HFF-Myc (cell line): ENCODE measurements around the gene LRMDA.

Experiments
- DNase-seq: peaks from one replicate; pipeline ENCODE4 v3.0.0-alpha.2; 2011; ENCODE audit warnings: low read depth; ENCODE audit errors: extremely low read depth
- H3K4me3 ChIP-seq: replicated peaks from 2 replicates; pipeline ENCODE4 v1.5.1; 2011; ENCODE audit warnings: low read depth, mild to moderate bottlenecking, control low read depth, low read length
- TF ChIP-seq, protein P1 (sequence below): IDR thresholded peaks from 2 replicates; pipeline ENCODE4 v1.5.1; 2012; ENCODE audit warnings: mild to moderate bottlenecking, low read depth, low read length, control low read depth; ENCODE audit errors: missing control alignments

LRMDA gene

DNA sequence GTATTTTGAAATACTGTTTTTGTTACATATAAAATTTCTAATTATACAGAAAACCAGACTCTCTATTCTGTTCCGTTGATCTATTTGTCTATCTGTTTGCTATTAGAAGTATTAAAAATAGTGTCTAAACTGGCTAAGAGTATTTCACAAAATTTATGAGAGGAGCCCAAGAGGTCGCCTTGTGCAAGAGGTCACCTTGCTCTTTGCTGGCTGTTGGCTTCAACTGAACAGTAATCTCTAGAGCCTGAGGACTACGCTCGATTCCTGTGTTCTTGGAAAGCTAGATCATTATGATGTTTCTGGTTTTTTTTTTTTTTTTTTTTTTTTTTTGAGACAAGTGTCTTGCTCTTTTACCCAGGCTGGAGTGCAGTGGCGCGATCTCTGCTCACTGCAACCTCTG is 428.6 kb downstream of the LRMDA start:
- TF ChIP-seq, protein P1, sequence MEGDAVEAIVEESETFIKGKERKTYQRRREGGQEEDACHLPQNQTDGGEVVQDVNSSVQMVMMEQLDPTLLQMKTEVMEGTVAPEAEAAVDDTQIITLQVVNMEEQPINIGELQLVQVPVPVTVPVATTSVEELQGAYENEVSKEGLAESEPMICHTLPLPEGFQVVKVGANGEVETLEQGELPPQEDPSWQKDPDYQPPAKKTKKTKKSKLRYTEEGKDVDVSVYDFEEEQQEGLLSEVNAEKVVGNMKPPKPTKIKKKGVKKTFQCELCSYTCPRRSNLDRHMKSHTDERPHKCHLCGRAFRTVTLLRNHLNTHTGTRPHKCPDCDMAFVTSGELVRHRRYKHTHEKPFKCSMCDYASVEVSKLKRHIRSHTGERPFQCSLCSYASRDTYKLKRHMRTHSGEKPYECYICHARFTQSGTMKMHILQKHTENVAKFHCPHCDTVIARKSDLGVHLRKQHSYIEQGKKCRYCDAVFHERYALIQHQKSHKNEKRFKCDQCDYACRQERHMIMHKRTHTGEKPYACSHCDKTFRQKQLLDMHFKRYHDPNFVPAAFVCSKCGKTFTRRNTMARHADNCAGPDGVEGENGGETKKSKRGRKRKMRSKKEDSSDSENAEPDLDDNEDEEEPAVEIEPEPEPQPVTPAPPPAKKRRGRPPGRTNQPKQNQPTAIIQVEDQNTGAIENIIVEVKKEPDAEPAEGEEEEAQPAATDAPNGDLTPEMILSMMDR, result no peak
- no peak overlapping the region for H3K4me3 ChIP-seq
- DNase-seq, result no peak

DNA sequence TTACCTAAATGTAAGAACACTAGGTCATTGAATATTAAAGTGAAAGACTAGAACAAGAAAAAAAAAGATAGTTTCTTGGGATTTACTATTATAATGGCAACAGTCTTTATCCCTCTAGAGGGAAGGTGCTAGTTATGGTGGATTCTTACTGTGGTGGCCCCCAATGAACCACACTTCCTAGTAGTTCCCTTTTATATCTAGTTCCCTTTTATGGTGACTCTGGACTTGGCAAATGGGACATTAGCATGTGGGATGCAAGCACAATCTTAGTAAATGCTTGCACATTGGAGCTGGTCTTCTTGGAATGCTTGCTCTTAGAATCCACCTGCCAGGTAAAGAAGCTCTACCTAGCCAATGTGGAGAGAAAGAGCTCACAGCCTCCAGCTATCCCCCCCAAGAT is 430.2 kb downstream of the LRMDA start:
- TF ChIP-seq, protein P1, result no peak
- no peak overlapping the region for H3K4me3 ChIP-seq
- DNase-seq, result no peak

DNA sequence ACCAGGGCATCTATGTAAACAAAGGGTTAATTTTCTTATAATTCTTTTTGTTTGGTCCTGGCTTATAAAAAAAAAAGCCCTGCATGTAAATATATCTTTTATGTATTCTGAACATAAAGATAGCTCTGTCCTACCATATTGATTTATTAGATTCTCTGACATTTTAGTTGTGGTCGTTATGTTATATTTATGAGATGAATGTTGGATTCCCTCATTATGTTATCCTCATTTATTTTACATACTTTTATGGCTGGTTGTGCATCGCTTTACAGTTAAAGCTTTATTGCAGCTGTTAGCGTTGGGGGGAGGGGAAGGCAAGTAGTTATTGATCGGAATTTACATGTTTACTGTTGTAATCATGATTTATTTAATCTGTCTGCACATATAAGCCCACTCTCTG is 431.5 kb downstream of the LRMDA start:
- TF ChIP-seq, protein P1, result no peak

DNA sequence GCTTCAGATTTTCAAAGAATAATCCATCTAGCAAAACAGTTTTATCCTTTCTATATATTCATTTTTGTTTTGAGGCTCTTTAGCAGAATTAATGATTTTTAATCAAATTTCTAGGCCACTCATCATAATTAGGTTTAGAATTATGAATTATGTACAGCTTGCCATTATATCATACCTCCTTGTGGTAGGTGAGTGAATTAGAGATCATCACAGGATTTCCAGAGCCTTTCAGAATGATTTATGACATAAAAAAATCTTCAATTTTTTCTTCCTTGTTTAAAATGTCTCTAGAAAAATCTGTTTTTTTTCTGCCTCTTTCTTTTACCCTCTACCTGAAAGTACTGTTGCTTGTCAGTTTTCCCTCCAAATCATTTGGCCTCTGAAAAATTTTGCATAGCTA is 433.3 kb downstream of the LRMDA start:
- TF ChIP-seq, protein P1, result no peak
- DNase-seq, result no peak
- H3K4me3 ChIP-seq, result no peak overlapping the region

More for the DNA sequence above, 431.5 kb downstream of the LRMDA start:
- no peak overlapping the region for H3K4me3 ChIP-seq
- DNase-seq, result no peak

DNA sequence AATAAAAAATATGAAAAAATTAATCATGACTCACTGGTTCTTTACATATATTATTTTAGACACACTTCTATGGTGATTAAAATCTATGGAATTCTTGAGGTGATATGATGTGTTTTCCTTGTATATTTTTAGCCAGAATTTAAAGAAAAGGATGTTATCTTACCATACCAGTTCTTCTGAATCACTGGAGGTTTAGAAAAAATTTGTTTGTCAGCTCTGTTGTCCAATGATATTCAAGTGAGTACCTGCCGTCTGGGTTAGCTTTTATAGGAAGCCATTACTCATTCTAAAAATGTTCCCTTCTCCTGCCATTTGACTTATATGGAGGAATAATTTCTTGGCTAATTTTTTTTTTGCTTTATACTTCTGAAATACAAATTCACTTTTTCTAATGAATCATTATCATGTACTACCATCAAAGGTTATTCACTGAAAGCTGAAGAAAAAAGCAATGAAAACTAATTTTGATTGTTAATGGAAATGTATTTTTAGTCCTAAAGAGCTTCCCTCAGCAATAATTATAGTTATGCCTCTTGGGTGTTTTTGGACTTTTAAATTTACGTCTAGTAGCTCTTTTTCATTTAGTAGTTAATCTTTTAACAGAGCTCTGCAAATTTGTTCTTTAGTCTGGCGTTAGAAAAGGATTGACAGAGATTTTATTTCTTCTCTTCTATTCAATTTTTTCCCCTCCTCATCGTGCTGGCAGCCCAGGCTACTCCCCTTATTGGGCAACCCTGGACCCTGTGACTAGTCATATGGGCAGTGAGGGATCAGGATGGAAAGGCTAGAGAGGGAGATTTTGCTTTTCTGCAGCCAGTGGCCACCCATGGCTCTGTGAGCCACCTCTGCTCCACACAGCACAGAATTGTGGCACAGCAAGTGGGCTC is 434.2 kb downstream of the LRMDA start:
- no peak overlapping the region for H3K4me3 ChIP-seq
- no peak for DNase-seq
- TF ChIP-seq, protein P1, result no peak

DNA sequence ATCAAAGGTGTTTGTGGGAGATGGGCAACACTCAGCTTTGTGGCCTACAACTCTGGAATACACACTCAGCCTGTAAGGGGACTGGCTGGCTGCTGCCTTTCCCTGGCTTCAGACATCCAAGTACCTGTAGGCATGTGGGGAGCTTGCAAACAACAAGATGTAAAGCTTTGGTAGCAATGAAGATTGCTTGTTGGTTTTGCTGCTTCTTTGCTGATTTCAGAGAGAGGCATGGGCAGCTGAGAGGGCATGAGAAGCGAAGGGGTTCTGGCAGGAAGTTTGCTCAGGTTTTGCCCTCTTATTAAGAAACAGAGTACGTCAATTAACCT is 434.8 kb downstream of the LRMDA start:
- TF ChIP-seq, protein P1, result no peak
- DNase-seq, result no peak
- H3K4me3 ChIP-seq, result no peak overlapping the region

DNA sequence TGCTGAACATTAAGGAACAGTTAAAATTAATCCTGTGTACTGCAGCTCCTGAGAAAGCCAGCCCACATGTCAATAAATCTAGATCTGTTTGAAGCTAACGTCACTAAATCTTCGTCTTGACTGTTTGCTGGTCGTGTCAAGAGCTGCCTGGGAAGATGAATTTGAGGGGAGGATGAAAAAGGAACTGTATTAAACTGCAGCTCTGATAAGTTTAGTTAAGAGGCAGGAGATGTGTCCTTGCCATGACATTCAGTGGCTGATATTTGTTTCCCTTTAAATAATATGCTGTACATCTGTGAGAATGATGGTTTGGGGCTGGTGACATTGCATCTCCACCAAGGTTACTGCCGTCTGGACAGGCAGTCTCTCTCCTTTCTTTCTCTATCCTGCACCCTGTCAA is 435.3 kb downstream of the LRMDA start:
- TF ChIP-seq, protein P1, result no peak
- no peak overlapping the region for H3K4me3 ChIP-seq
- no peak for DNase-seq
